NCI-H345 (cell line): ENCODE measurements around the gene SKAP1.

Experiments used
- DNase-seq: peaks from one replicate; lab custom pipeline; 2025; lab: John Stamatoyannopoulos, UW

The SKAP1 gene

DNA sequence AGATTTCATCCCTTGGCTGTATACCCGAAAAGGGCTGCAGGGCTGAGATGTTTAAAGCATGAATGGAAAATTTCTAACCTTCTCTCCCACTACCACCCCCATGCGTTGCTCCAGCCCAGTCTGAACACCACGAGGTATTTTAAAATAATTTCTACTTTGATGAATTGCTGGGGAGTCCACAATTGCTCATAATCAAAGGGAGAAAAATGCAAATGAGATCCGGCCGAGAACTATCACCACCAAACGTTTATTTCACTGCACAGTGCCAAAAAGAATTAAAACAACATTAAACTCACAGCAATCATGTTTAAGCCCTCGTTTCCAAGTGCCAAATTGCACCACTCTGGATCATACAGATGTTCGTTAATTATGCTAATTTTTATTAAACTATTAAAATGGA is 285.8 kb downstream of the SKAP1 start:
- DNase-seq, result no peak

DNA sequence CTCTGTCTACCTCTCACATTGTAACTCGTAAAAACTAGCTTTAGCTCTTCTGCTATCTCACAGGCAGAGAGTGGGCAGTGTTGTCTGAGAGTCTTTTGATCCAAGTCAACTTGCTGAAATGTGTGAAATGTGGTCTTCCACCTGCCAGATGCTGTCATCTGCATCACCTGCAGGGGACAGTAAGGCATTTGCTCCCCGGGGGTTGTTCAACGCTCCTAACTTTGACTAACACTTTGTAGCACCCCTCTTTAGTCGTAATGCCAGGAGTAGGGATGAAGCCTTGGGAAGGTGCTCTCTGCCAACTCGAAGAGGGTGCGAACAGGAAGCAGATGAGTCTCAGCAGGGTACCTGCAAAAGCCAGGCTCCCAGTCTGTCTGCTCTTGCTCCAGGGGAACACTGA is 286.4 kb downstream of the SKAP1 start:
- peak; percentile 25 for DNase-seq

DNA sequence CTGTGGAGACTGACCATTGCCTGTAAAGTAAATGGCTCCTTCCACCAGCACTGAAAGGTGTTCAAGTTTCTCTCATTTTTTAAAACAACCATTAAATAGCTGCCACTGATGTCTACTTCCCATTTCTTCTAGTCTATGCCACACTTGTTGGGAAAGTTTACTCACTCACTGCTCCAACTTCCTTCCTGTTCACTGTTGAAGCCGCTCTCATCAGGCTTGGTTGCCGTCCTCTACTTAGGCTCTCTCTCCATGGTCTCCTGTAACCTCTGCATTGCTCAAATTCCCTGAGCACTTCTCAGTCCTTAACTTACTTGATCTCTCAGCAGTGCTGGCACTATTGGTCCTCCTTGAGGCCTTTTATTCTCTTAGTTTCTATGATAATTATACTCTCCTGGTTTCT is 290.1 kb downstream of the SKAP1 start:
- no peak for DNase-seq

DNA sequence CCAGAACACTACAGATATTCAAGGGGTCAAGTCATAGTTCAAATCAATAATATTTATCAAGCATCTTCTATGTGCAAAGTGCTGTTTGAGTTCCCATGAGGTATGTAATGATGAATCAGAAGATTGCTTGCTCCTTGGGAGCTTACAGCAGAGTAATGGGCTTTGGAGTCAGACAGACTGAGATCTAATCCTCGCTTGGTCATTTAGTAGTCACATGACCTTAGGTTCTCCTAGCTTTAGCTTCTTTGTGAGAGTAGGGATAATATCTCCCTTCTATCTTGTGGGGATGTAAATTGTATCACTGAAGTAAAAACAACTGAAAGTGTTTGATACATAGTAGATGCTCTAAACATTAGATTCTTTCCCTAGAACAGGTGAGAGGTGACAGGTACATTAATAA is 292.4 kb downstream of the SKAP1 start:
- no peak for DNase-seq

DNA sequence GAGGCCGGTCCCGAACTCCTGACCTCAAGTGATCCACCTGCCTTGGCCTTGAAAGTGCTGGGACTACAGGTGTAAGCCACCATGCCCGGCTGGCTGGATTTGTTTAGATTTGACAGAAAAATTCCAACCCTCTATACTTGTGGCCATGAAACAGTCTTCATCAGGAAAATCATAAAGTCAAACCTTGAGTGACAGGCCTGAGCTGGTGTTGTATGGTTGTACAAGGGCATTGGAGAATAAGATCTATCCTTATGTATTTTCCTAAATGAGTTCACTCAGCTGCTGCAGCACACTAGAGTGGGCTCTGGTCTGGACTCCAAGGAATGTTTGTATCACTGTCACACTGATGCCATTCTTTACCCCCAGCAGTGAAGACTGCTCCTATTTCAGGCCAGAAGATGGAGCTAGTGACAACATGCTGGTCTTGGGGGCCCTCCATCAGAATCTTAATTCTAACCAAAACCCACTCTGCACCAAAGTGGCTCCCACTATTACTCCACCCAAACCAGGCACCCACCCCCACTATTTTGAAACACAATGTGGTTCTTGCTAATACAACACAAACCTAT is 295.0 kb downstream of the SKAP1 start:
- no peak for DNase-seq

DNA sequence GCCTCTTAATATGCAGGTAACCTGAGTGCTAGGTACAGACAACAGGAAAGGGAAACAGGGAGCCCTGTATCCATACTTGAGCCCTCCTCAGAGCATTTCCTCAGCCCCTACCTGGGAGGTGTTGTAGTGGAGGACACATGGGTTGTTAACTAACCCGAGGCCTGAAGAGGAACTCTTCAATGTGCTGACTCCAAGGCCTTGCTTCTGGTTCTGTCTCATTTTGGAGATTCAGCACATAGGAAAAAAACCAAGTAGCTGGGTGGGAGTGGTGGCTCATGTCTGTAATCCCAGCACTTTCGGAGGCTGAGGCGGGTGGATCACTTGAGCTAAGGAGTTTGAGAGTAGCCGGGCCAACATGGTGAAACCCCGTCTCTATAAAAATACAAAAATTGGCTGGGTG is 297.6 kb downstream of the SKAP1 start:
- DNase-seq, result no peak

DNA sequence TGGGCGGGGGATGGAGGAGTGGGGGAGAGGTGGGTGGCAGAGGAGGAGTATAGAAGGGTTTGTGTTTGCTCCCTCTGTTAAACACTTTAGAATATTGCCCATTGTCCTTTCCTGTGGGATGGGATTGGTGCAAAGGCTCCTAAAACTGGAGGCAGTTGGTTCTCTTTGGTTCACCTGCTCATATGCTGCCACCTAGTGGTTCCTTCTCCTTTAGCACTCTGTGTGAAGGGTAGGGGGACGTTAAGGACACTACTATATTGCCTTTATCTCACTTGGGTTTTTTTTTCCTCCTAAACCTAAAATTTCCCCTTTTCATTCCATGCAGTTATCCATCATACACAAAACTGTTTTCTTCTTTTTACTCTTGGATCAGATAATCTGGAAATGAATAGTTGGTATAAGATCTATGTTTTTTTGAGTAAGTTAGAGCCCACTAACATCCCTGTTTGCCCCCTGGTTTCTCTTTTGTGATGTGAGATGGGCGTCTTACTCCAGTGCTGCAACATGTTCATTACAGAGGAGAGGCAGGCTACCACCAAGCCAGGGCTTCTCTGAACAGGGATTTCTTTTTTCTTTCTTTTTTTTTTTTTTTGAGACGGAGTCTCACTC is 298.7 kb downstream of the SKAP1 start:
- DNase-seq, result peak; percentile 73

DNA sequence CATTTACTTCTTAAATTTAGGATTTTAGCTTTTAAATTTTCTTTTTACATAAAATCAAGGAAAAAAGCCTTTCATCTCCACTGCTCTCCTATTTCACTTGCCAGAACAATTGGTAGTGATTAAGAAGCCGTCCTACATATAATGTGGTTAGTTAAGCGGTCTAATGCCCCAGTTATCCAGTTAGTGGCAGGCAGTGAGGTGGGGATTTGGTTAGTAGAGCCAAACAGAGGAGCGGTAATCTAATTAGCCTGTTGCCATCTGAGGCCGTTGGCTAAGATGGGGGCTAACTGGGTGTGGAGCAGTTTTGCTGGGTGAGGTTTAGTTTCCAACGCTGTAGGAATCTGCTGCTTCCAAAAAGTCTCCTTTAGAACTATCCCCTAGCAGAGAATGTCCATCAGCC is 300.0 kb downstream of the SKAP1 start:
- DNase-seq, result no peak

DNA sequence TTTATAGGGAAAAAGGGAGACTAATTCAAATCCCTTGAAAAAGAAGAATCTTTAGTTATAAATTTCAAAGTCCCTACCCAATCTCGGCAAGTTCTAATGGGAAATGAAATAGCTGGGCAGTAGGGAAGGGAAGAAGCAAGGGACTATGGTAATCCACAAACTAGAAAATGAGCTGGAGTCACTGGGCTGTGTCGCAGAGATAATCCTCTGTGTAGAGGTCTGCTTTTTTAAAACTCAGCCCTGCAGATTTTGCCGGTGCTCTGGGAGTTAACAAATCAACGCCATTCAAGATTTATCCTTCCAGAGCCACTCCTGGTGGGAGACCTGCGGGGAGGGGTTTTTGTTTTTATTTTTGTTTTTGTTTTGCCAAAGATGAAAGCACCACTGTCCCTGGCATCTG is 301.6 kb downstream of the SKAP1 start:
- no peak for DNase-seq

DNA sequence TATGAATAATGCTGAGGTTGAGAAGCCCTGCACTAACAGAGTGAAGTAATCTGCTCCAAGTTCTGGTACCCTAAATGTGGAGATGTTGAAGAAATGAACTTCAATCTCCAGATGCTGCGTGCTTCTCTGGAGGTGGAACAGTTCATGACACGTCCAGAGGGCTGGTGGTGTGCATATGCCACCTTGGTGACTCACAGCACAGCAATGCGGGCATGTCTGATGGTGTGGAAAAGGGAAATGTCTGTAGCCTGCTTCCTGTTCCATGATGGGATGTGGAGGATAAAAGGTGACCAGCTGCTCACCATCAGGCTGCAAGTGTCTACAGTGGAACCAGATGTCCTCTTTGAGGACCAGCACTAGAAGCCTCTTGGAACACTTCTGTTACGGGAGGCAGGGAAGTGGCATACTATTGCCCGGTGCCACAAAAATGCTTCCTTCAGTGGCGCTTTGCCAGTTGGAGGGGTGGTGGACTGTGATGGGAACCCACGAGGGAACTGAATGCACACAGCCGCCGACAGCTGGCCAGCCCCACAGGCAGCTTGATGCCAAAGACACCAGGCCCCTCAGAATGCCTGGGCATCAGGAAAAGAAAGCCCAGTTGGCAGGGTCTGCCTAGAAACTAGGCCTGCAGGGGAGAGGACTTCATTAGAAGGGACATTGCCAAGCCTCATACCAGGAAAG is 302.5 kb downstream of the SKAP1 start:
- DNase-seq, result no peak

DNA sequence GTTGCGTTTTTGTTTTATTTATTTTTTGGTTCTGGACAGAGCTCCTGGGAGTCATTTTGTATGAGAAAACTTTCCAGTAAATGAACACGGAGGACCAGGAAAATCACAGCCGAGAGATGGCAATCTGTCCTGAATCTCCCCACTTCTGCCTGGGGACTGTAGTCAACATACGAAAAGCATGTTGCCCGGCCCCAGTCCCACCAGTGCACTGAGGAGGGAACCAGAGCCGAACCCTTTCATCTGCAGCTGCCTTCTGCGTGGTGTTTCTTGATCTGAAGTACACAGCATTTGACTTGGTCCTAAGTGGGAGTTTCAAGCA is 303.5 kb downstream of the SKAP1 start:
- no peak for DNase-seq

DNA sequence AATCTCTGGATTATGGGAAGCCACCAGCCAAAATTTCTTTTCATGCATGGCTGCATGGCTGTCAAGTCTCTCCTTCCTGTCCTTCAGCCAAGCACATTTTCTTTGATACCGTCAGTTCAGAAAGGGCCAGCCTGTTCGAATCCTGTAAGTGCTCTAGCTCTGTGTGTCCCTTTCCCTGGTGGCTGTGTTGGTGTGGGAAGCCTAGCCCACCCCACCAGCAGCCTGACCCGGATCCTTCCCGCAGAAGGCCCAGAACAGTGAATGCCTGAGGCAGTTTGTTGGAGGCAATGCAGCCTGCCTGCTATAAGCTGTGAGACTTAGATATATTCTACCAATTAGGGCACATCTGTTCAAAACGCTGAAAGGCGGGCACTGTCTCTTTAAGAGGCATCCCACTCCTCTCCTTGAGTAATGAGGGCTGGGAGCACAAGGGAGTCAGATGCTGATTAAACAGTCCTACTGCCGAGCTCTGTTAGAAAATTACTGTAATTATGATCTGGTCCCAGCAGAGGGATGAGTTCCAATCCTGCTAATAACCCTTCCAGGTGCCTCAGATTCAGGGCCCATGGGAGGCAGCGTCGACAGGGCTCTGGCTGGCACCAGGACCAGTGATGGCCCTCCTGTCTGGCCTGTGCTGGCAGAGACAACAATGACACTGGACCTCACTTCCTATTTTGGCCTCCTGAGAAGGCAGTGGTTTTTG is 304.0 kb downstream of the SKAP1 start:
- DNase-seq, result no peak

DNA sequence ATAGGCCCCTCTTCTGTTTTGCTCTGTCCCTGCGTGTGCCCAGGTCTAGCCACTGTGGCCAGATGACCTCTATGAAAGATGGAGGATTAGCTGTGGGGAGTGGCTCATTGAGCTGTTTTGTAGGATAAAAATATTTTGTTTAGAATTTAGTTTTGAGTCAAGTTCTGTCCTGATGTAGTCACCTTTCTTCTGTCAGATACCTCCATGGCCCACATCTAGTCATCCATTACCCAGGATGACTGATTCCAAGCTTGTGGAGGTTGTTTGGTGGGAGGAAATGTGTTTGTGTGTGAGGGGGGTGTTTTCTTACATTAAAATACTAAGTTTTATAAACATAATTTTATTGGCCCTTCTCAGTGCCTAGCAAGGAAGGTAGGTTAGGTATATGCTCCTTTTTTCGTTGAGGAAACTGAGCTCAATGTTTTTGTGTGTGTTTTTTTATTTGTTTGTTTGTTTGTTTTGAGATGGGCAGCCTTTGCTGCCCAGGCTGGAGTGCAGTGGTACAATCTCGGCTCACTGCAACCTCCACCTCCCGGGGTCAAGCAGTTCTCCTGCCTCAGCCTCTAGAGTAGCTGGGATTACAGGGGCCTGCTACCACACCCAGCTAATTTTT is 306.1 kb downstream of the SKAP1 start:
- DNase-seq, result no peak

DNA sequence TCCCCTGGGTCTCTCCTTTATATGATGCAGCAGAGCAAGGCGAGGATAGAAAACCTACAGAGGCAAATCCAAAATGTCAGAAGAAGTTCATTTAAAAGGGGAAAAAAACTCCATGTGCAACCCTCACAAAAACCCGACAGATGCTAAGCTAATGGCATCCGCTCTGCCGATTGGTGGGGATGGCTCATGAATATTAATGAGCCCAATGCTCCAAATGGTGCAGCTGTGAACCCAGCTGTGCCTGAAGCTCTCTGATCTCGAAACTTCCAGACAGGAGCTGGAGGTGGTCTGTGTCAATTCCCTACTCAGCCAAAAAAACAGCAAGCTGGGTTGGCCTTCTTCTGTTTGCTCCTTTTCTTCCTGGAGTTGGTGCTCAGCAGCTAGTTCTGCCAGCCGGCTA is 306.9 kb downstream of the SKAP1 start:
- no peak for DNase-seq

DNA sequence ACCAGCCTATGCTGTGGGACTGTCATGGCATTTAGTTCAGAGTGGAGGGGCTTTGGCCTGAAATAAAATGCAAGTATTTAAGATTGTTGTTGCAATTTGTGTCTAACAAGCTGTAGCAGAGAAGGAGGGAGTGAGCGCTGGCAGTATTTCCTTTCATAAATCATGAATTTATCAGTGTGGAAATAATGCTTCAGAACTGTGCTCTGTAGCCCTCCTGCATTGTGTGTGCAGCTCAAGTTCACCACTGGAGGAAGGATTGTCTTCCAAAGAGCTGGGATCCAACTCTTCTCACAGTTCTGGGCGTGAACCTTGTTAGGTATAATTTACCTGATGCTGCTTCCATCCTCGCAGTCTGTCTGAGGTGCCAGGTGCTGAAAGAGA is 307.4 kb downstream of the SKAP1 start:
- DNase-seq, result no peak

DNA sequence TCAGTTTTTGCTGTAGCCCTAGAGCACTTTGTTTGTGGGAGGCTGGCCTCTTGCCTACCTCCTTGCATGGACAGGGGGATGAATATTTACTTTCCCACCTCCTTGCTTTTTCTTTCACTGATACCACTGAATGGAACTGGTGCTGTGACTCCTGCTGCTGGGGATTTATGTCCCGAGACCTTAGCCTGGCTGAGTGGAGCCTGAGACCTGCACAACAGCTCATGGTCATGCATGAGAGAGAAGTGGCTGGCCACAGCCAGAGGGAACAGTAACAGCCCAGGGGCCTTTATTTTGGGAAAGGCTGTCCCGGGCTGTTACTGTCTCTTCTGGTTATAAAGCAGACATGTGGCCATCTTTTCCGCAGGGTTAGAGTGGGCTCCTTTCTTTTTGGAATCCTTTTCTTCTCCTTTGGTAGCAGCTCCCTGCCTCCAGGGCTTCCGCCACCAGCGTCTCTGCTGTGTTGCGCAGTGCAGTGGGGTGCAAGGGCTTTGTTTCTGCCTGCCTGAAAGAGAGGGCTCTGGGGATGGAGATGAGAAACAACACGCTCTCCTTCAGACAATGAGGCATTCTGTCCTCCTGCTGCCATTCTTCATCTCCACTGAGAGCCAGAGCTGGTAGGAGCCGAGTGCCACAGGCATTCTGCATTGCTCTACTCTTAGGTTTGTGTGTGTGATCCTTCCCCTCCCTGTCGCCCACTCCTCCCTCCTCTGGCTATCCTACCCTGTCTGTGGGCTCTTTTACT is 307.9 kb downstream of the SKAP1 start:
- no peak for DNase-seq

DNA sequence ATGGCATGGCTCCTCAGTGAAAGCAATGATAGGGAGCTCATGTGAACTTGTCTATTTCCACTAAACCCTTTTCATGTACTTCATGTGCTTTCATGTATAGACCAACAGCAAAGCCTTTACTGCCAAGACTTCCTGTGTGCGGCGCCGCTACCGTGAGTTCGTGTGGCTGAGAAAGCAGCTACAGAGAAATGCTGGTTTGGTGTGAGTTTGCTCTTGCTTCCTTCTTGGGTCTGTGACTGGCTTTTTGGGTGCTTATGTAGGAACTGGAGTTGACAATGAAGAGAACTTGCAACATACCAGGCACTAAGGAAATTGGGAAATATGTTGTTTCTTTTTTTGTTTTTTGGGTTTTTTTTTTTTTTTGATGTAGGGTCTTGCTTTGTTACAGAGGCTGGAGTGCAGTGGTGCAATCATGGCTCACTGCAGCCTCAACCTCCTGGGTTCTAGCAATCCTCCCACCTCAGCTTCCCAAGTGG is 316.8 kb downstream of the SKAP1 start:
- DNase-seq, result no peak

DNA sequence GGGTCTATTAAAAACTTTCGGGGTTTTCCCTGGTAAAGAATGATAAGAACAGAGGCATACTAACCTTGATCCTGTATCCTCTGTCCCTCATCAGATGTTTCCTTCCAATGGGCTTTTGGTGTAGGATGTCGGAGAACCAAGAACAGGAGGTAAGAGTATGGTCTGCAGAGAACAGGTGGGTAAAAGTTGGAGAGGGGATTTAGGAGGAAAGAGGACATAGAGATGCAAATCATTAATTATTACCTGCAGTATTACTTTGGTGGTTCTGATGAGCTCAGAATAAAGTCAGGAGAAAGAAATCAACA is 318.1 kb downstream of the SKAP1 start:
- no peak for DNase-seq

DNA sequence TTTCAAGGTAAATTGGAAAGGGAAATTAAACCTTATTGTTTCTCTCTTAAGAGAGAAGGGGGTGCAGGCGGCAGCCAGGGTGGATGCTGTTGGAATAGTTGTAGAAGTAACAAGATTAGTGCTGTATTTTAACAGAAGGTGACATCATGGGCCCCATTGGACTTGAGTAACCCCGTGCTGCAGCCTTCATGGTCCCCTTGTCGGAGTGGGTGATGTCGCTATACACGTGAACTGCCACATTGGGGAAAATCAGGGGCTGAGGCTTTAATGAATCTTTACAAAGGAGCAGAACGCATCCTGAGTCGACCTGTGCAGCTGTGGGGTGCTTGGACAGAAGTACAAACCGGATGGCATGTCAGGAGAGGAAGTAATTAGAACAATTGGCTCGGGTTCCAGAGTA is 319.3 kb downstream of the SKAP1 start:
- no peak for DNase-seq

DNA sequence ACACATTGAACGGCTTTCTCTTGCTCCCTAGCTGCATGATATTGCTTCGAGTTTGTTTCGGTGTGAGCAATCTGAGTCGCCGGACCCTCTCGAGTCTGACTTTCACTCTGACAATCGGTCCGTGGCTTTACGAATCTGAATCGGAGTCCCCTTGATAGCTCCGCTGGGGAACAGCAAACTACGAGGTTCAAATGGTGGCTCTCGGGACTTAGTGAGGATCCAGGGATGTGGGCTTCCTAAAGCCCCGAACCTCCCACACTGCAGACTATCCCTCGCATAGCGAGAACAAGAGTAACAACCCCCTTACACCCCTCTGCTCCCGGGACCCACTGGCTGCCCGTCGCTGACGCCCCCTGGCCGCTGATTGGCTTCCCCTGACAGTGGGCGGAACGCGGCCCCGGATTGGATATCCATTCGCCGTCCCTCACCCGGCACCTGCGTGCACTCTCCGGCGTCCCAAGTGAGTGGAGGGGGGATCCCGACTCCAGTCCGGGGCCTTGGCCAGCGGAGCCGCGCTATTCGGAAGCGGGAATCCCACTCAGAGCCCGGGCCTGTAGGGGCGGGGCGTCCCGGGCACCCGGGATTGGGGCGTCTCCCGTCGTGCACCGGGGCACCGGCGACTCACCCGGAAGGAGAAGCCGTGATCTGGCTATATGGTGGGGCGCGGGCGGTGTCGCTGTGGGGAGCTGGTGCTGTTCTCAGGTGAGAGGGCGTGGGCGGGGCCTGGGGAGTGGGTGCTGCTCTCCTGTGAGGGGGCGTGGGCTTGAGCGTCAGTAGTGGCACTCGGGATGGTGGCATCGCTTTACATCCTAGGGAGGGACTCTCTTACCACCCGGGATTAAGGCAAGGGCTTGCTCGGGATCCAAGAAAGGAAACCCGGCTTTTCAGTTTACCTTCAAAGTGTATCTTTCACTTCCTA is 322.6 kb downstream of the SKAP1 start, which contains the start of gene SNX11:
TSS of gene SNX11 (plus strand) at position 630 of the 919 bp plus-strand sequence. CDS start 4,278 bp downstream, outside the sequence.
- peak; percentile 96 for DNase-seq

DNA sequence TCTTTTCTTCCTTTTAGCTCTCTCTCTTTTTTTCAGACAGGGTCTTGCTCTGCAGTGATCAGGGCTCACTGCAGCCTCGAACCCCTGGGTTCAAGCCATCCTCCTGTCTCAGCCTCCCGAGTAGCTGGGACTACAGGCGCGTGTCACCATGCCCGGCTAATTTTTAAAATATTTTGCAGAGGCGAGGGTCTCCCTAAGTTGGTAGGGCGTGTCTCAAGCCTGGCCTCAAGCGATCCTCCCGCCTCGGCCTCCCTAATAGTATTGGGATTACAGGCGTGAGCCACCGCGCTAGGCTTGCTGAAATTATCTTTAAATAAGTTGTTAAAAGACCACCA is 323.2 kb downstream of the SKAP1 start:
- DNase-seq, result no peak
